Neural progenitor cell (in vitro differentiated cells): ENCODE measurements around the gene IL13RA2. TPM values are rescaled to one million over a fixed set of nuclear protein-coding genes. Genes with fewer than 3 reads are reported as not detected.

ENCODE experiments used
- DNase-seq: peaks from one replicate; pipeline ENCODE4 v3.0.0-alpha.2; 2016; ENCODE audit warnings: low spot score
- H2AFZ ChIP-seq: fragments of 200-600 bp; sonication (generic); replicated peaks from 2 replicates; pipeline ENCODE4 v1.6.1; 2016; ENCODE audit warnings: antibody characterized with exemption
- H3F3A ChIP-seq: fragments of 200-600 bp; sonication (generic); 2 replicates; pipeline ENCODE4 v1.6.1; 2016; ENCODE audit warnings: antibody characterized with exemption, low read depth
- H3K27ac ChIP-seq: fragments of 200-600 bp; sonication (generic); 2 replicates; pipeline ENCODE4 v1.5.1; 2016; ENCODE audit warnings: mild to moderate bottlenecking
- H3K27me3 ChIP-seq: fragments of 200-600 bp; sonication (generic); 2 replicates; pipeline ENCODE4 v1.6.1; 2016; ENCODE audit warnings: mild to moderate bottlenecking, moderate library complexity
- H3K36me3 ChIP-seq: fragments of 200-600 bp; sonication (generic); 2 replicates; pipeline ENCODE4 v1.5.1; 2016
- H3K4me1 ChIP-seq: fragments of 200-600 bp; sonication (generic); 2 replicates; pipeline ENCODE4 v1.6.1; 2016; ENCODE audit warnings: mixed run types
- H3K4me2 ChIP-seq: fragments of 200-600 bp; sonication (generic); 2 replicates; pipeline ENCODE4 v1.6.1; 2016
- H3K4me3 ChIP-seq: fragments of 200-600 bp; sonication (generic); 2 replicates; pipeline ENCODE4 v1.5.1; 2016
- H3K79me2 ChIP-seq: fragments of 200-600 bp; sonication (generic); 2 replicates; pipeline ENCODE4 v1.6.1; 2016; ENCODE audit warnings: low read depth
- H3K9ac ChIP-seq: fragments of 200-600 bp; sonication (generic); 2 replicates; pipeline ENCODE4 v1.6.1; 2016
- H3K9me3 ChIP-seq: fragments of 200-600 bp; sonication (generic); 2 replicates; pipeline ENCODE4 v1.5.1; 2016; ENCODE audit warnings: low read depth
- H4K20me1 ChIP-seq: fragments of 200-600 bp; sonication (generic); 2 replicates; pipeline ENCODE4 v1.6.1; 2016; ENCODE audit warnings: low read depth
- H3K27ac Mint-ChIP-seq: 3 replicates; pipeline ENCODE4 v1.8.0; 2021; ENCODE audit warnings: mixed read lengths
- H3K27me3 Mint-ChIP-seq: 2 replicates; pipeline ENCODE4 v1.8.0; 2022; ENCODE audit warnings: low read depth, mild to moderate bottlenecking, inconsistent platforms, moderate library complexity, mixed read lengths; ENCODE audit not compliant: insufficient read depth
- H3K36me3 Mint-ChIP-seq: 3 replicates; pipeline ENCODE4 v1.8.0; 2021; ENCODE audit warnings: mixed read lengths
- H3K4me1 Mint-ChIP-seq: 3 replicates; pipeline ENCODE4 v1.8.0; 2021; ENCODE audit warnings: mixed read lengths
- H3K4me3 Mint-ChIP-seq: 3 replicates; pipeline ENCODE4 v1.8.0; 2021; ENCODE audit warnings: mild to moderate bottlenecking, moderate library complexity, mixed read lengths
- H3K9me3 Mint-ChIP-seq: 3 replicates; pipeline ENCODE4 v1.8.0; 2020; ENCODE audit warnings: mixed read lengths
- EZH2 ChIP-seq: fragments of 200-600 bp; sonication (generic); IDR thresholded peaks from 2 replicates; pipeline ENCODE4 v1.6.1; 2017; ENCODE audit warnings: antibody characterized with exemption, mild to moderate bottlenecking, moderate library complexity
- EZH2phosphoT487 ChIP-seq: fragments of 200-600 bp; sonication (generic); IDR thresholded peaks from 2 replicates; pipeline ENCODE4 v1.6.1; 2017; ENCODE audit warnings: antibody characterized with exemption
- total RNA-seq: library from RNA; depleted of rRNA; stranded (reverse); fragments of >200 nt; gene quantifications from 2 replicates; pipeline ENCODE4 v1.2.3, GENCODE V29; 2015; ENCODE audit warnings: low replicate concordance
- TF ChIP-seq, protein P1 (sequence below): fragments of 200-600 bp; sonication (generic); IDR thresholded peaks from 2 replicates; pipeline ENCODE4 v1.5.1; 2017; ENCODE audit warnings: antibody characterized with exemption, mild to moderate bottlenecking

IL13RA2 gene
- total RNA-seq, 1 donor from 2014 or later, result not detected

GRCh38 chrX:114973013-114973412 is 44.4 kb downstream of the IL13RA2 start:
- H3K36me3 ChIP-seq, result no peaks in the 10 kb centered on the region
- H4K20me1 ChIP-seq, result no peaks in the 10 kb centered on the region
- peaks cover 3% of the 10 kb centered on the region for H3K27me3 Mint-ChIP-seq
- TF ChIP-seq, protein P1, sequence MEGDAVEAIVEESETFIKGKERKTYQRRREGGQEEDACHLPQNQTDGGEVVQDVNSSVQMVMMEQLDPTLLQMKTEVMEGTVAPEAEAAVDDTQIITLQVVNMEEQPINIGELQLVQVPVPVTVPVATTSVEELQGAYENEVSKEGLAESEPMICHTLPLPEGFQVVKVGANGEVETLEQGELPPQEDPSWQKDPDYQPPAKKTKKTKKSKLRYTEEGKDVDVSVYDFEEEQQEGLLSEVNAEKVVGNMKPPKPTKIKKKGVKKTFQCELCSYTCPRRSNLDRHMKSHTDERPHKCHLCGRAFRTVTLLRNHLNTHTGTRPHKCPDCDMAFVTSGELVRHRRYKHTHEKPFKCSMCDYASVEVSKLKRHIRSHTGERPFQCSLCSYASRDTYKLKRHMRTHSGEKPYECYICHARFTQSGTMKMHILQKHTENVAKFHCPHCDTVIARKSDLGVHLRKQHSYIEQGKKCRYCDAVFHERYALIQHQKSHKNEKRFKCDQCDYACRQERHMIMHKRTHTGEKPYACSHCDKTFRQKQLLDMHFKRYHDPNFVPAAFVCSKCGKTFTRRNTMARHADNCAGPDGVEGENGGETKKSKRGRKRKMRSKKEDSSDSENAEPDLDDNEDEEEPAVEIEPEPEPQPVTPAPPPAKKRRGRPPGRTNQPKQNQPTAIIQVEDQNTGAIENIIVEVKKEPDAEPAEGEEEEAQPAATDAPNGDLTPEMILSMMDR, result no peak
- TF ChIP-seq EZH2phosphoT487, result no peak
- no peak for TF ChIP-seq EZH2
- no peaks in the 10 kb centered on the region for H3K4me1 Mint-ChIP-seq
- no peak overlapping the region for H3K4me3 Mint-ChIP-seq
- no peaks in the 10 kb centered on the region for H3K4me1 ChIP-seq
- H3K79me2 ChIP-seq, result no peaks in the 10 kb centered on the region
- H3F3A ChIP-seq, result no peaks in the 10 kb centered on the region
- no peak overlapping the region for H3K4me3 ChIP-seq
- H3K4me2 ChIP-seq, result no peak overlapping the region
- H3K9ac ChIP-seq, result no peak overlapping the region
- no peaks in the 10 kb centered on the region for H3K9me3 Mint-ChIP-seq
- no peak overlapping the region for H3K27ac ChIP-seq
- no peaks in the 10 kb centered on the region for H3K27me3 ChIP-seq
- DNase-seq, result no peak
- H3K9me3 ChIP-seq, result no peaks in the 10 kb centered on the region
- no peak overlapping the region for H2AFZ ChIP-seq
- no peak overlapping the region for H3K27ac Mint-ChIP-seq
- H3K36me3 Mint-ChIP-seq, result no peaks in the 10 kb centered on the region

DNA sequence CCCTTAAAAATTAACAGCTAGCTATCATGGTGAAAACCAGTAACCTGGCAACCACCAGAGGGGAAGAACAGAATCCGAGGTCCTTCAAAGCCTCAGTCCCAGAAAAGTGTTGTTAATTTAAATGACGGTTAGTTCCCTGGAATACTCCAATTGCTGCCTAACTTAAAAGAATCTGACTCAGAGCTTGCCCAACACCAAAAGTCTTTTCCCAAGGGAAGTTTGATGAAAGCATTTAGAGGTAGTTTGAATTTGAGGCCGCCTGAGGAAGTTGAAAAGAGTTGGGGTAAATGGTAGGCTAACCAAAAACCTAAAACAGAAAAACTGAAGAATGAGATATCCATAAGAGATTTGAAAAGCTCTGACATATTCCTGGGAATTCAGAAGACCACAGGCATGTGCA is 46.6 kb downstream of the IL13RA2 start:
- no peak overlapping the region for H3K4me2 ChIP-seq
- H3K27ac ChIP-seq, result no peak overlapping the region
- no peak overlapping the region for H3K4me3 Mint-ChIP-seq
- no peaks in the 10 kb centered on the region for H3F3A ChIP-seq
- H3K79me2 ChIP-seq, result no peaks in the 10 kb centered on the region
- H3K4me1 Mint-ChIP-seq, result no peaks in the 10 kb centered on the region
- no peaks in the 10 kb centered on the region for H3K27me3 ChIP-seq
- peaks cover 3% of the 10 kb centered on the region for H3K27me3 Mint-ChIP-seq
- no peaks in the 10 kb centered on the region for H4K20me1 ChIP-seq
- no peak overlapping the region for H3K4me3 ChIP-seq
- no peaks in the 10 kb centered on the region for H3K36me3 ChIP-seq
- no peaks in the 10 kb centered on the region for H3K9me3 ChIP-seq
- no peaks in the 10 kb centered on the region for H3K36me3 Mint-ChIP-seq
- TF ChIP-seq EZH2phosphoT487 (no peak), EZH2 (no peak)
- TF ChIP-seq, protein P1, result no peak
- peak overlapping the region; percentile 82 for H2AFZ ChIP-seq
- no peak overlapping the region for H3K9ac ChIP-seq
- DNase-seq, result no peak
- no peaks in the 10 kb centered on the region for H3K9me3 Mint-ChIP-seq
- H3K4me1 ChIP-seq, result no peaks in the 10 kb centered on the region
- no peak overlapping the region for H3K27ac Mint-ChIP-seq

- no peaks in the 10 kb centered on the region for H3K79me2 ChIP-seq
- H3K36me3 ChIP-seq, result no peaks in the 10 kb centered on the region
- TF ChIP-seq EZH2phosphoT487 (no peak), EZH2 (no peak)
- TF ChIP-seq, protein P1, result no peak
- H4K20me1 ChIP-seq, result no peaks in the 10 kb centered on the region
- H2AFZ ChIP-seq, result no peak overlapping the region
- no peak overlapping the region for H3K4me3 ChIP-seq
- no peak for DNase-seq
- H3K9ac ChIP-seq, result no peak overlapping the region
- no peaks in the 10 kb centered on the region for H3F3A ChIP-seq
- no peaks in the 10 kb centered on the region for H3K27me3 ChIP-seq
- no peaks in the 10 kb centered on the region for H3K9me3 Mint-ChIP-seq
- no peak overlapping the region for H3K4me3 Mint-ChIP-seq
- H3K9me3 ChIP-seq, result no peaks in the 10 kb centered on the region
- no peaks in the 10 kb centered on the region for H3K27me3 Mint-ChIP-seq
- no peak overlapping the region for H3K27ac ChIP-seq
- H3K27ac Mint-ChIP-seq, result no peak overlapping the region
- H3K4me1 Mint-ChIP-seq, result no peaks in the 10 kb centered on the region
- no peak overlapping the region for H3K4me2 ChIP-seq
- no peaks in the 10 kb centered on the region for H3K36me3 Mint-ChIP-seq
- no peaks in the 10 kb centered on the region for H3K4me1 ChIP-seq
Observed at GRCh38 chrX:114964374-114964773, 53.0 kb downstream of the IL13RA2 start.

GRCh38 chrX:114962209-114962608 is 55.2 kb downstream of the IL13RA2 start:
- Histone ChIP-seq H3F3A (no peaks in the 10 kb centered on the region), H3K4me3 (no peak overlapping the region), H3K4me1 (no peaks in the 10 kb centered on the region), H3K9me3 (no peaks in the 10 kb centered on the region), H3K27ac (no peak overlapping the region), H2AFZ (no peak overlapping the region), H3K36me3 (no peaks in the 10 kb centered on the region), H3K4me2 (no peak overlapping the region), H4K20me1 (no peaks in the 10 kb centered on the region), H3K79me2 (no peaks in the 10 kb centered on the region), H3K9ac (no peak overlapping the region), H3K27me3 (no peaks in the 10 kb centered on the region)
- Mint-ChIP-seq H3K4me1 (no peaks in the 10 kb centered on the region), H3K27me3 (no peaks in the 10 kb centered on the region), H3K36me3 (no peaks in the 10 kb centered on the region), H3K4me3 (no peak overlapping the region), H3K27ac (no peak overlapping the region), H3K9me3 (no peaks in the 10 kb centered on the region)
- no peak for TF ChIP-seq EZH2
- TF ChIP-seq, protein P1, result no peak
- TF ChIP-seq EZH2phosphoT487, result no peak
- no peak for DNase-seq
